ENCODE data around the gene MINDY2.

Gene MINDY2

DNA sequence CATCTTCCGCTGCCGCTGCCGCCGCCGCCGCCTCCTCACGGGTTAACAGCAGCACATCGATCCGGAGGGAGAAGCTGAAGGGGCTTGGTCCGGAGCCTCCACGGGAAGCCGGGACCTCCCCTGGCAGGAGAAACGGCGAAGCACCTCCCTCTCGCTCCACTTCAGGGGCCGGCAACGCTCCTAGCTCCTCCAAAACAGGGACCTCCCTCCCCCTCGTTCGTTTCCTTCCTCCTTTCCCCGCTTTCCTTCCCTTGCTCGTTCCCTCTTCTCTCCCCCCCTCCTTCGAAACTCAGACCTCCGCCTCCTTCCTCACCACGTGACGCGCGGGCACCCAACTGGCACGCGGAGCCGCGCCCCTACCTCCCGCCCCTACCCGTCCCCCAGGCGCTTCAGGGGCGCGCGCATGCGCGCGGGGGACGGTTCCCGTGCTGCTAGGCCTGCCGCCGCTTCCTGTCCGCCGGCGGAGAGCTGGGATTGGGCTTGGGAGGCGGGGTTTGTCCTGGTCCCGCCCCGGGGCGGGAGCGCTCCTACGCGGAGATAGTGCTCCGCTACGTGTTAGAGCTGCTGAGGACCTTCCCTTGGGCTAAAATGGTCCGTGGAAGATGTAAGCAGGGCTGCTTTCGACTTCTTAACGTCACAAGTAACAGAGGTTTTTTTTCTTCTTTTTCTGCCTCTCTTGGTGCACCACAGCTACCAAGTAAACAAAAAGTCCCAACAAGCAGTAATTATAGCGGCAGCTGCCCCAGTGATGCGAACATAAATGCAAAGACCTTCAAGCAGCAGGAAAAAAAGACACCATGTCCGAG, 21.4 kb upstream of the MINDY2 start, which contains the start of gene ADAM10:
Gene ADAM10 (minus strand): TSS at position 176 of the 806 bp plus-strand sequence. CDS start 173 bp downstream, at position 3.
- TF ChIP-seq, protein P1, sequence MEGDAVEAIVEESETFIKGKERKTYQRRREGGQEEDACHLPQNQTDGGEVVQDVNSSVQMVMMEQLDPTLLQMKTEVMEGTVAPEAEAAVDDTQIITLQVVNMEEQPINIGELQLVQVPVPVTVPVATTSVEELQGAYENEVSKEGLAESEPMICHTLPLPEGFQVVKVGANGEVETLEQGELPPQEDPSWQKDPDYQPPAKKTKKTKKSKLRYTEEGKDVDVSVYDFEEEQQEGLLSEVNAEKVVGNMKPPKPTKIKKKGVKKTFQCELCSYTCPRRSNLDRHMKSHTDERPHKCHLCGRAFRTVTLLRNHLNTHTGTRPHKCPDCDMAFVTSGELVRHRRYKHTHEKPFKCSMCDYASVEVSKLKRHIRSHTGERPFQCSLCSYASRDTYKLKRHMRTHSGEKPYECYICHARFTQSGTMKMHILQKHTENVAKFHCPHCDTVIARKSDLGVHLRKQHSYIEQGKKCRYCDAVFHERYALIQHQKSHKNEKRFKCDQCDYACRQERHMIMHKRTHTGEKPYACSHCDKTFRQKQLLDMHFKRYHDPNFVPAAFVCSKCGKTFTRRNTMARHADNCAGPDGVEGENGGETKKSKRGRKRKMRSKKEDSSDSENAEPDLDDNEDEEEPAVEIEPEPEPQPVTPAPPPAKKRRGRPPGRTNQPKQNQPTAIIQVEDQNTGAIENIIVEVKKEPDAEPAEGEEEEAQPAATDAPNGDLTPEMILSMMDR (IDR thresholded peaks at IDR 0.05; ENCODE audit: borderline replicate concordance, control extremely low read depth, extremely low read depth, insufficient read depth, missing control alignments): no peak
- DNase-seq (ENCODE audit: low spot score): peak; percentile 99
- in situ Hi-C loops (cut with MboI; ENCODE audit: low sequenced_read_pairs, unreplicated experiment): loop anchor here (25.0 kb wide), 1 partner anchor 512 kb away; no protein-coding TSS in a partner anchor

DNA sequence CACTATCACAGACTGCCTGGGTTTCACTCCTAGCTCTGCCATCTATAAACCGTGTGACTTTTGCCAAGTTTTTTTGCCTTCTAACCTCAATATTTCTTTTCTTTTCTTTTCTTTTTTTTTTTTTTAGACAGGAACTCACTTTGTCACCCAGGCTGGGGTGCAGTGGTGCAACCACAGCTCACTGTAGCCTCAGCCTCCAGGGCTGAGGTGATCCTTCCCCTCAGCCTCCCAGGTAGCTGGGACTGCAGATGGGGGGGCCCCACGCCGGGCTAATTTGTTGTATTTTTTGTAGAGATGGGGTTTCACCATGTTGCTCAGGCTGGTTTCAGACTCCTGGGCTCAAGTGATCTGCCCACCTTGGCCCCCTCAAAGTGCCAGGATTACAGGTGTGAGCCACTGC, 18.4 kb upstream of the MINDY2 start:
- TF ChIP-seq, protein P1 (IDR thresholded peaks at IDR 0.05; ENCODE audit: borderline replicate concordance, control extremely low read depth, extremely low read depth, insufficient read depth, missing control alignments): no peak
- in situ Hi-C loops (cut with MboI; ENCODE audit: low sequenced_read_pairs, unreplicated experiment): loop anchor here (25.0 kb wide), 1 partner anchor 515 kb away; no protein-coding TSS in a partner anchor
- DNase-seq (ENCODE audit: low spot score): no peak

GRCh38 chr15:58755350-58755749, 15.8 kb upstream of the MINDY2 start:
- TF ChIP-seq, protein P1 (IDR thresholded peaks at IDR 0.05; ENCODE audit: borderline replicate concordance, control extremely low read depth, extremely low read depth, insufficient read depth, missing control alignments): no peak
- in situ Hi-C loops (cut with MboI; ENCODE audit: low sequenced_read_pairs, unreplicated experiment): loop anchor here (25.0 kb wide), 1 partner anchor 518 kb away; no protein-coding TSS in a partner anchor
- DNase-seq (ENCODE audit: low spot score): no peak

DNA sequence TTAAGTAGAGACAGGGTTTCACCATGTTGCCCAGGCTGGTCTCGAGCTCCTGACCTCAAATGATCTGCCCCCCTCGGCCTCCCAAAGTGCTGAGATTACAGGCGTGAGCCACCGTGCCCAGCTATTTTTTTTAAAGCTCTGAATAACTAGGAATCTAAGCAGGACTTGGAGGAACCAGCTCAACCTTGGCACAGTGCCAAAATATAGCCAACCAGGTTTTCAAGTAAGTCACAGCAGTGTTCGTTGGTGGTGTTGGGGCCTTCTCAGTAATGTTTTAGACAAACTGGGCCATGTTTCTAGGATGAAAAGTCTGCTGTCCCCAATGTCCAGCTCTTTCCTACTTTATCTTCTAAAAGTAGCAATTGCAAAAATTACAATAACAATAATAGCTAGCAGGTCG, 15.1 kb upstream of the MINDY2 start:
- no peak for DNase-seq (ENCODE audit: low spot score)
- in situ Hi-C loops (cut with MboI; ENCODE audit: low sequenced_read_pairs, unreplicated experiment): loop anchor here (25.0 kb wide), 1 partner anchor 519 kb away; no protein-coding TSS in a partner anchor
- TF ChIP-seq, protein P1 (IDR thresholded peaks at IDR 0.05; ENCODE audit: borderline replicate concordance, control extremely low read depth, extremely low read depth, insufficient read depth, missing control alignments): no peak

GRCh38 chr15:58758141-58758540, 13.0 kb upstream of the MINDY2 start:
- TF ChIP-seq, protein P1 (IDR thresholded peaks at IDR 0.05; ENCODE audit: borderline replicate concordance, control extremely low read depth, extremely low read depth, insufficient read depth, missing control alignments): peak; percentile 25
- in situ Hi-C loops (cut with MboI; ENCODE audit: low sequenced_read_pairs, unreplicated experiment): loop anchor here (25.0 kb wide), 1 partner anchor 521 kb away; no protein-coding TSS in a partner anchor
- peak; percentile 46 for DNase-seq (ENCODE audit: low spot score)

GRCh38 chr15:58760385-58761009, 10.6 kb upstream of the MINDY2 start:
- TF ChIP-seq, protein P1 (IDR thresholded peaks at IDR 0.05; ENCODE audit: borderline replicate concordance, control extremely low read depth, extremely low read depth, insufficient read depth, missing control alignments): no peak
- no peak for DNase-seq (ENCODE audit: low spot score)
- in situ Hi-C loops (cut with MboI; ENCODE audit: low sequenced_read_pairs, unreplicated experiment): loop anchor here (25.0 kb wide), 1 partner anchor 523 kb away; no protein-coding TSS in a partner anchor
